Tongue (tissue), 2 donors: Measurements from ENCODE around the gene CLDN16. TPM values are rescaled to one million over a fixed set of nuclear protein-coding genes. Genes with fewer than 3 reads are reported as not detected.
A peak's percentile ranks its signal among the peaks of the same experiment; 100 is the strongest.

ENCODE experiments used
- DNase-seq: peaks from one replicate; pipeline ENCODE4 v3.0.0-alpha.2; 2015
- total RNA-seq: library from RNA; depleted of rRNA; stranded (reverse); fragments of >200 nt; gene quantifications from one replicate; pipeline ENCODE4 v1.2.3, GENCODE V29; 2014

The CLDN16 gene
- total RNA-seq, 1 donor from 2014 or later, result not detected

DNA sequence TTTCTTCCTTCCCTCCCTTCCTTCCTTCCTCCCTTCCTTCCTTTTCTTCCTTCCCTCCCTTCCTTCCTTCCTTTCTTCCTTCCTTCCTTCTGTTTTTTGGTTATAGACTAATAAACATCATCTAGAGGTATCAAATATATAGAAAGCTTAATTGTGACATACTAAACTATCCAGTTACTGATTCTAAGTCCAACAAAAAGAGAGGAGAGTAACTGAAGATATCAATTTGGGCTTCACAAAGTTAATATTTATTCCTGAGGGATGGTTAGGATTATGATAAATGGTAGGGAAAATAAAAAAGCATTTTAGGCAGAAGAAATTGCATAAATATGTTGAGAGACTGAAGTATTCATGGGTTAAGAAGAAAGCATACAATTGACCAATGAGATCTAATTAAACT is 7.8 kb upstream of the CLDN16 start:
- no peak for DNase-seq

DNA sequence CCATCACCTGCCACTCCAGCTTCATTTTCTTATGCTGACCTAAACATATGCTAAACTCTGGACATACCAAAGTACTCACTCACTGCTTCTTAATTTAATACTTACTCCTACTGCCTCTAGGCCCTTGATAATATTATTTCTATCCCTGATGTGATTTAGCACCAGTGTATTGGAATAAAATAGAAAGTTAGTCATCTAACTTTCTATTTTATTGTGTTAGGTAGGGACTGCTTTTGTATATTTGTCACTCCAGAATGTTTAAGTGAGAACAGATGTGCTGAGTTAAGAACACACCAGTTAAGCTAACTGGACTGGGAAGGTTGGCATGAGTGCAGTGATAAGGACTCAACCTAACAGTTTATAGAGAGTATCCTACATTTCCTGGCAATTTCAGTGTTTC is 6.5 kb upstream of the CLDN16 start:
- no peak for DNase-seq

DNA sequence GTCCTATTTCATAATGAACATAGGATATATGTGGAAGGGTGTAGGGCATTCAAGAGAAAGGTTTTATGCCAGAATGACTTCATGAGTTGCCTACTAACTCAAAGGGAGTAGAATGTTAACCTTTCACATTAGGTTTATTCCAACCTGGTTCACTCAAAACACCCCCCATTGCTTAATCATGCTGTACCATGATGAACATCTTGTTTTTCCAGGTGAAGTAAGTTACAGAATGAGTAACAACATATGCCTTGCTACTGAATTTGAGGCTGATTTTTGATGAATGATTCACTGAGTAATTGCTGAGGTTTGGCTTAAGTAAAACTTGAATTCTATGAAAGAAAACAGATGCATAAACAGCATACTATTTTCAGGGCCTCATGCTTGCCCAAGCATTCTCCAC is 5.9 kb upstream of the CLDN16 start:
- no peak for DNase-seq

DNA sequence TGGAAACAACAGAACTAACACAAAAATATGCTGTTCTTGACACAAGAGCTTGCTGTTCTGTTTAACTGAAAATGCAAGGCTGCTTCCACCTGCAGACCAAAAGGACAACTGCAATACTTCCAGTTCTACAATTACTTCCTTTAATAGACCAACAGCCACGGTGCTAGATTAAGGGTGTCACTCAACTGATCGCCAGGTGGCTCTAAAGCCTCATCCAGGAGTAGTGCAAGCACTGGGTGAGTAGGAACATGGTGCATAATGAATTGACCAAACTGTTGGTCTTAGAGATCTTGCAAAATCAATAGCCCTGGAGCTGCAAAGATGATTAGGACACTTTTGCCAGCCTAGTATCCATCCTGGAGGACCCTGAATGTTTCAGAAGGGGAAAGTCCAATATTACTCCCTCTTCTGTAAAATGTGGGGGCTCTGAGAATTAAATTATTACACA is 3.6 kb upstream of the CLDN16 start:
- peak; percentile 38 for DNase-seq

DNA sequence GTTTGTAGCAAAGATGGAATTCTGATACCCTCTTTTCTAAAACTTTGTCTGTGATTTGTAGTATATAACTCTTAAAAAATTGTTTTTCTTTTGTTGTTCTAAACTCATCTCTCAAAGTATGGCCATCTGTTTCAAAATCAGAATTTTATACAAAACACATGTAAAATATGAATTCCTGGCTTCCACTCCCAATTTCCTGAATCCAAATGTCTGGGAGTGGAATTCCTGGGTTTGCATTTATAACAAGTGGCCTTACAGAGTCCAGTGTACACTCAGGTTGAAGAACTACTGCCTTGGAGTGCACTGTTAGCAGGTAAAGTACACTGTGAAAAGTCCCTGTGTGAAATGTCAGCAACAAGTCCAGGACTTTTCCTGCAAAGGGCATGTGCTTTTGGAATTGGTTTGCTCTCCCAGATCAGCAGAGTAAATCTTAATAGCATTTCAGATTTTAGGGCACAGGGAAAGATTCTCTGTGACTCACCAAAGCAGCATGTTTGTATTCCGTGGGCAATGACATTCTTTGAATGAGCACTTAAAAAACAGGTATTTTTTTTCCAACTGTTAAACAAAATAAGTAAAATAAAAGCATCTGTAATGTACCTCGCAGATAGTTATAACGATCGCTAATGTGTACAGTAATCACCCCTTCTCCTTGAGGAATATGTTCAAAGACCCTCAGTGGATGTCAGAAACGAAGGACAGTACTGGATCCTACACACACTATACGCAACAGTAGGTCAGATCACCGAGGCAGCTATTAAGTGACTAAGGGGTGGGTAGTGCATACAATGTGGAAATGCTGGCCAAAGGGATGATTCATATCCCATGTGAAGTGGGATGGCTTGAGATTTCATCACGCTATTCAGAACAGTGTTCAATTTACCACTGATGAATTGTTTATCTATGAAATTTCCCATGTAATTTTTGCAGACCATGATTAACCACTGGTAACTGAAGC is 2.0 kb upstream of the CLDN16 start:
- peak; percentile 3 for DNase-seq

DNA sequence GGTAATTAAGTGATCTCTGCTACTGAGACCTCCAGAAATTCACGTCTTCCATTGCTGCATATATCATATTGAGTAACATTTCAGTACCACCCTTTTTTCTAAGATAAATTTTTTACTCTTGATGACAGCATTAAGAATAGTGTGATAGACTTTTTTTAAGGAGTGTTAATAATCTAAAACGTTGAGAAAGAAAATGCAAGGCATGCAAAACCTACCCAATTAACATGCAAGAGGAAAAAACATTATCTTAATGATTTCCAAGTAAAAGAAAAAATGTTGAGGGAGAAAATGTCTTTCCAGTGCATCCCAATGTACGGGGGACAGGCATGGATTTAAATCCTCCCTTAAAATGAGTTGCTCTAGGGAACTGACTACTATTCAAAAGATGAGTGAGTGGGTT is 740 bp downstream of the CLDN16 start:
- DNase-seq, result no peak

DNA sequence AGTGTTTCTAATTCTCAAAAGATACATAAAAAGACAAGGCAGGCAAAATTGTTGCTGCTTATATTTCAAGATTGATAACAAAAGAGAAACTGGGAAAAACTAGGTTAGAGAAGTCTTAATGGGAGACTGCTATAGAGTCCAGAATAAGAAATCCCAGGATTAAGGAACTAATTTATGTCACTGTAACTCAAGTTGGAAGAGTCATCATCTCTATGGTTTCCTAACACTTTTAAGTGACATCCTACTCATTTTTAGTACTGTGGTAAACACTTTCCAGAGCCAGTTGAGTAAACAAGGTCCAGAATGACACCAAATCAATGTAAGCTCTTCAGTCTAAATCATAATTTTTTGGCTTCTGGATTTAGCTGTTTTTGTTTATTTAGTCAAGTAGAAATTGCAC is 8.0 kb downstream of the CLDN16 start:
- DNase-seq, result no peak

DNA sequence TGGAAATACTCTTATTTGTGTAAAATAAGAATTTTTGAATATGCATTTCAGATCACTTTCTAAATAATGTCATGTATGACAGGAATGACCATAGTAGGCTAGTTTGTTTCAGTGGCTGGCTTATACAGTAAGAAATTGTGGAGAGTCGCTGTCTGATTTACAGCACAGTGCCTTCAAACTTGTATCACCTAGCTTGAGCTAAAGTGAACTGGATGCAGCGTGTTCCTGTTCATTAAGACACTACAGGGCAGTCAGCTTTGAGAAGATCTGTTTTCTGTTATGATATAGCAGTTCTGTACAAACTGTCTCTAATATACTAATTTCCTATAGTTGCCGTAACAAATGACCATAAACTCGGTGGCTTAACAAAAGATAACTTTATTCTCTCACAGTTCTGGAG is 9.9 kb downstream of the CLDN16 start:
- no peak for DNase-seq

DNA sequence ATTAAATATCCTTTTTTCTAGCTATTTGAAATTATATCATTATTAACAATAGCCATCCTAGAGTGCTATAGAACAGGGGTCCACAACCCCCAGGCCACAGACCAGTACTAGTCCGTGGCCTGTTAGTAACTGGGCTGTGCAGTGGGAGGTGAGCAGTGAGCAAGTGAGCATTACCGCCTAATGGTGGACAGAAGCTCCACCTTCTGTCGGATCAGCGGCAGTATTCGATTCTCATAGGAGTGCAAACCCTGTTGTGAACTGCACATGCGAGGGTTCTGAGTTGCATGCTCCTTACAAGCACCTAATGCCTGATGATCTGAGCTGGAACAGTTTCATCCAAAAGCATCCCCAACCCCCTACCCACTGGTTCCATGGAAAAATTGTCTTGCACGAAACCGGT is 11.7 kb downstream of the CLDN16 start:
- DNase-seq, result no peak

DNA sequence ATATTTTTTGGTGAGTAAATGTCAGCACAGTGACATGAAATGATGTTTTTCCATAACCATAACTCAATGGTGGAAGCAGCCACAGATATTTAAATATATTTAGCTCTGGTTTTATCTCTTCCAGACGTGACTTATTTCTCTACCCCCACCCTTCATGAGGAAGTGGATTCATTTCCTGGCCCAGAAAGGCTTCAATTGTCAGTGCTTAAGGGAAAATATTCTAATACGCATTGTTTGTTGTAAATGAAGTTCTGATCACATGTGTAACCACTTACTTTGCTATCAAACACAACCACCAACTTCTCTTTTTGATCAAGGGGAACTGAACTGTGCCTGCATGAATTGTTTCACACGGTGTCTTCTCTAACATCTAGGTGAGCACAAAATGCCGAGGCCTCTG is 14.0 kb downstream of the CLDN16 start:
- DNase-seq, result no peak

DNA sequence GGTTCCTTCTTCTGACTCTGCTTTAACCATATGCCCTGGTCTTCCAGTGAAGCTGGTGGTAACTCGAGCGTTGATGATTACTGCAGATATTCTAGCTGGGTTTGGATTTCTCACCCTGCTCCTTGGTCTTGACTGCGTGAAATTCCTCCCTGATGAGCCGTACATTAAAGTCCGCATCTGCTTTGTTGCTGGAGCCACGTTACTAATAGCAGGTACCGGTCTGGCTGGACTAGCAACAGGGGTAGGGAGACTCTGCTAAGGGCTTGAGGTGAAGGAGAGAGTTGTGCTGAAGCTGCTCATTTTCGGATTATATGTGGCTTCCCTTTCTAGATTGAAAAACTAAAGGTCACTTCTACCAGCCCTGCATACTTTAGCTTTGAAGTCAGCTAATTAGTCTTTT is 16.8 kb downstream of the CLDN16 start:
- DNase-seq, result no peak

DNA sequence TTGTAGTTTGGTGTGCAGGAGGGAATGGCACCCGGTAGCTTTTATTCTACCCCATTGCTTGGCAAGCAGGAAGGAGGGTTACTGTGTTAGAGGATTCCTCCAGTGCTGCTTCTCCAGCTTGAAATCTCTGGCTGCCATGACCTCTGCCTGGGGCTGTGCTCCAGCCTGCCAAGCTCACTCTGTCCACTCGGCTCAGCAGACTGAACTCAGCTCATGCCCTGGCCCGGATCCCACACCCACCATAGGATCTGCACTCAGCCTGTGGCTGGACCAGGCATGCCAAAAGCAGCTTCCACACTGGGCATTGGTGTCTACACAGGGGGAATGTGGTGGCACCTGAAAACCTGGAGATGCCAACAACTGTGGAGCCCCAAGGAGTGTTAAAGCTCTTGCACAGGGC is 26.3 kb downstream of the CLDN16 start:
- no peak for DNase-seq

DNA sequence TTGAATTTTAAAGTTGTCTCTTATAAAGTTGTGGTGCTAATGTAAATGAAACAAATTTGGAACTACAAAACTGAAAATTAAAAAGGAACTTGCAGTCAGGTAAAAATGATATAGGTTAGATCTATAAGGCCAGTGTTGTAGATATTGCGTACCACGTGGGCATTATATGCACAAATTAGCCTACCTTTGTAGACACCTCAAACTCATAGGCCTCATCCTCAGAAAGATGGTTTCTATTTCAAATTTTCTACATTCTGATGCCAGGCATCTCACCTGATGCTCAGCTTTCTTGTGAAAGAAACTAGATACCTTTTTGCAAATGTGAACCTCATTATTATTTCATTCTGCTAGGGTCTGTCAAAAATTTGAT is 36.1 kb downstream of the CLDN16 start:
- no peak for DNase-seq

DNA sequence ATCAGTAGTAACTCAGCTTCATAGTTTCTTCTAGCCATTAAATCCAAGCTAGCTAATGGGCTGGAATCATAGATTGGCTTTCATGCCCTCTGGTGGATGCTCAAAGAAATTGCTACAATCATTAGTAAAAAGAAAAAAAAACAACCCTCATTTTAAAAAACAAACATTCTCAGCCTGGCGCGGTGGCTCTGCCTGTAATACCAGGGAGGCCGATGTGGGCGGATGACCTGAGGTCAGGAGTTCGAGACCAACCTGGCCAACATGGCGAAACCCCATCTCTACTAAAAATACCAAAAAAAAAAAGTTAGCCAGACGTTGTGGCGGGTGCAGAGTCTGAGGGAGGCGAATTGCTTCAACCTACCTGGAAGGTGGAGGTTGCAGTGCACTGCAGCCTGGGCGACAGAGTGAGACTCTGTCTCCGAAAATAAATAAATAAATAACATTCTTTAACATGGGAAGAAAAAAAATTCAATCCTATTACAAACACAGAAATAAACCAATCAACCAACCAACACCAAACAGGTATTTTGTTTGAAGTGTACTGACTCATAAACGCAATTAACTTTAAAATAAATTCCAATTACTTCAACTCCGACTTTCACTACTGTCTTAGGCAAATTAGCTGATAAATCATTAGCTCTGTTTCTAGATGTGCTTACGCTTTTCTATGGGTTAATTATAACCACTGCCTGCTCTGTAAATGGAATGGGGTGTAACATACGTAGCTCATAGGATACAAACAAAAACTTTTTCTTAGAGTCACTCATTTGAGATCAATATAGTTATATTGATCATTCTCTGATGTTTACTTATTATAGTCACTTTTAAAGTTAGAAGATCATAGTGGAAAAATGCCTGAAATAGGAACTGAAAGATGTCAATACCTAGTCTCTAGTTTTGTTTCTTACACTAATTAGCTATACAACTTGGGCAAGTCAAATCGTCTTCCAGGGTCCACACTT is 36.8 kb downstream of the CLDN16 start:
- DNase-seq, result peak; percentile 69

DNA sequence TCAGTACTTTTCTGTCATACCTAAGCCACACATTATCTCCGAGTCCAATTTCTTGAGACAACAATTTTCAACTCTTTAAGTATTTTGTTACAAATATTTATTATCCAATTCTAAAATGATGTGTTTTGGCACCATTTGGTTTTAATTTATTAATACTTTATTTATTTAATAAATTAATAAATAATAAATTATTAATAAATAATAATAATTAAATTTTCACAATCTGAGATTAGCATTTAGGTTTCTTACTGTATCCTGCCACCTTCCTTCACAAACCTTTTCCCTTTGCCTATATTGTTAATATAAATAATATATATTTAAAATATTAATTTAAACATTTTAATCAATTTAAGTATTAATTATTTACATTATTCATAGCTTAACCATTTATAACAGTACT is 37.9 kb downstream of the CLDN16 start:
- DNase-seq, result no peak

DNA sequence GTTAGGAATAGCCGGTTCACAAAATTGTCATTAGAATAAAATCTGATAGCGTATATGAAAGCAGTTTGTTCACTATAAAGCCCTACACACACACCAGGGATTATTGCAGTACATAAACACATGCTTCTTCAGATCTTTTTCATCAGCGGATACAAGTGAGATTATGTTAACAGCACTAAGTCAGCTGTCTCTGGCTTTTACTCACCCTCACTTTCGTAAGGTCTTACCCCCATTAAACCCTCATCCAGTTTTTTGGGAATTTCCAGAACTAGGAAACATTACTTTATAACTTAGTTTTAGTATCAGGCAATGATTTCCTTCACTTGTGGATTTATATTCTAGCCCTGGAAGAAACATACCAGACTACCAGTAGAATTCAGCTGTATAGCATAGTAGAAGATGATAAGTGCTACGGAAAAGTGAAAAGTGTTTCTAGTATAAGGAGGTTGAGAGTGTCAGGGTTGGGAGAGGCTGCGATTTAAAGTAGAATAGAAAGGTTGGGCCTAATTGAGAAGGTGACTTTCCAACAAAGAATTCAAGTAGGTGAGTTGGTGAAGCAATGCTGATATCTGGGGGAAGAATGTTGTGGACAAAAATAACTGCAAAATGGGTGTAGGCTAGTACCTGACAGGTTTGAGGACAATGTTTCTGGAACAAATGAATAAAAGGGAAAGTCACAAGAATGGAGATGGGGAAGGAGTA is 39.0 kb downstream of the CLDN16 start:
- DNase-seq, result no peak

DNA sequence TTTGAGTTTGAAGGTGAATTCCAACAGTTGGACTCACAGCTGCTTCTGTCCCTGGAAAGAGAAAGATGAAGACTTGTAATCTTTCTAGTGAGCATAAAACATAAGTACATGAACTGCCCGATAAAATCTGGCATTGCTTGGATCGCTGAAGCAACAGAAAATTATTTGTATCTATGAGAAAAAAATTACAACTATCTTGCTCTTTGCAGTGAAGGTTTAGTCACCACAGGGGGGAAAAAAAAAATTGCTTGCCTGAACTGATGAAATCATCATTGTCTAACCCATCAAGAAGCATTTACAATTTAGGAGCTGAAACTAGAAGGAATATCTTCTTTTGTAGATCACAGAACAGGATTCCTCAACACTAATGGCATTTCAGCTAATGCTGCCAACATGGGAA is 41.7 kb downstream of the CLDN16 start:
- no peak for DNase-seq

DNA sequence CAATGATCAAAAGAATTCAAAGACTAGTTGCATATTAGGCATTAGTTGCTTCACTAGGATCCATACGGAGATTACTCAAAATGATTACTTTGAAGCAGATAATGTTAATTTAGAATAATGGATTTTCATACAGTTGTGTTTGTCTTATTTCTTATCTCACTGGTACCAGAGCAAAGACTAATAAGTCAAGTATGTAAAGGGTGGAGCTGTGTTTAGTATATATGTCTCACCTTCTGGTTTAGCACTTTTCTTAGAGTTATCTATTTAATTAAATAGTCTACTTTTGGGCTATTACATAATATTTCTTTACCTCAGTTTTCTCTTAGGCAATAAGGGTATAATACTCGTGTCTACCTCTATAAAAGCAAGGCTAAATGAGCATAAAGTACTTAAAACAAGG is 42.9 kb downstream of the CLDN16 start:
- DNase-seq, result no peak

DNA sequence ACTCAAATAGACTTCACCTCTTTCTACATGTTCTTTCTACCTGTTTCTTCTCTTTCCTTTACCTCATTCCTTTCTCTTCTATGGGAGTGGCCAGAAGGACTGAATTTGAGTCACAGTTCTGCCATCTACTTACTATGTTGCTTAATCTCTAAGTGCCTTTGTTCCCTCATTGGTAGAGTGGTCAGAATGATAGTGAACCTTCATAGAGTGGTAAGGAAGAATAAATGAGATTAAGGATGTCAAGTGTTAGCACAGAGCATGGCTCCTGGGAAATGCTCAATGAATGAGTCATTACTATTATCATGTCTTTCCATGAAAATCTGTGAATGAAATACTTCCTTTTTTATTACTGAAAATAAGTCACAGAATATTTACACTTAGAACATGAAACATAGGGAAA is 44.3 kb downstream of the CLDN16 start:
- DNase-seq, result no peak

DNA sequence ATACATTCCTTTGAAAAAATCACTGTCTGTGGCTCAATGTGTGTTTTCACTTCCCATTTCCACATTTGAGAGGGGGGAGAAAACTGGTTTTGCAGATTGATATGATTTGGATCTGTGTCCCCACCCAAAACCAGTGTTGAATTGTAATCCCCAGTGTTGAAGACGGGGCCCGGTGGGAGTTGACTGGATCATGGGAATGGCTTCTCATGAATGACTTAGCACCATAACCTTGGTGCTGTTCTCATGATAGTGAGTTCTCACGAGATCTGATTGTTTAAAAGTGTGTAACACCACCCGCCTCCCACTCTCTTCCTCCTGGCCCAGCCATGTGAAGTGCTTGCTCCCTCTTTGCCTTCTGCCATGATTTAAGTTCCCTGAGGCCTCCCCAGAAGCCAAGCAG is 45.7 kb downstream of the CLDN16 start:
- DNase-seq, result no peak

DNA sequence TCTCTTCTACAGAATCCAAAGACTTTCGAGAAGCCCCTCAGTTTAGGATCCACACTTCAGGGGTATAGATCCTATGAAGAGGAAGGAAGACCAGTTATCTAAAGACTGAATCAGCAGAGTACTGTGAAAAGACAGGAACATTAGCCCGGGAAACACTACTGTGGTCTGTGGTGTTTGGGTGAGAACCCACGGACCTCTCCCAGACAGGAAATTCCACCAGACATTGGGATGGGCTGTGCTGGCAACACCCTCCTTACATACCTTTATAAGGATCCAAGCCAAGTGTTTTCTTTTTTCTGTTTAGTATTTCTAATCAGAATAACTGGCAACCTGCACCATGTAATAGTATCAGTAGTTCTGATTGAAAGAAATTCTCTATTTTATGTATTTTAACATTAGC is 47.7 kb downstream of the CLDN16 start:
- DNase-seq, result no peak

DNA sequence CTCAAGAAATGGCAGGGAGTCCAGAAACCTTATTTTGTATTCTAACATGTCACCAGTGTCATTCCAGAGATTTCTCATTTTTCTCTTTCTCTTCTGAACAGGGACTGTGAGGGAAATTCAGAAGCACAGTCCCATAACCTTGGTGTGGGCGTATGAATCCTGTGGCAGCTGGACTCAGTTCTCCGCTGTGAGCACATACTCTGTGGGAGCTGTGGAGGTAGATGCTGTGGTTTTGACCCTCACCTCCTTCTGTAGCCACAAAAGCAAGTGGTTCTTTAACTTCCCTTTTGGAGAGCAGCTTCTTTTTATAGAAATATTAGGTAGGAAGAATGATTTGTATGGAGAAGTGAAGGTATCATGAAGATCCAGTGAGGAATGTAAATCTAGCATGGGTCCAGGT is 48.4 kb downstream of the CLDN16 start:
- no peak for DNase-seq

DNA sequence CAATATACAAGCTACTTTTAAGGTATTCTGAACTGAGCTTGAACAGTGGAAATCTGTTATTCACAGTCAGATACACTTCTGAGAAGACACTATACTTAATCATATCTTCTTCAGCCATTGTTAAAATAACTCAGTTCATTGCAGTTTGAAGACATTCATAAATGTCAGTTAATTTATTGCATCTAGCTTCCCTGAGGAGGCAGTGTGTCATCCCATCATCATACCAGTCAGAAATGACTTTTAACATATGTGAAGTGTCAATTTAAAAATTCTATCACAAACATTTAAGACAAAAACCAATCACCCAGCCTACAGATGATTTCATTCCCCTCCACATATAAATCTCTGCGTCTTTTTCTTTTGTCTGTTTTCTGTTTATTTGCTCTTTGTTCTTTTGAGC is 54.3 kb downstream of the CLDN16 start:
- DNase-seq, result no peak
